GM12878 (cell line): Measurements from ENCODE around the gene STYXL2. TPM values are rescaled to one million over a fixed set of nuclear protein-coding genes. Genes with fewer than 3 reads are reported as not detected.

Experiments used
- ATAC-seq: fragments of 200-7000 bp; cut with Tn5 transposase; 3 replicates; pipeline ENCODE4 v1.9.1; 2020; ENCODE audit warnings: mild to moderate bottlenecking, moderate library complexity
- BruUV-seq: library from RNA; stranded (reverse); fragments of 400-500 nt; replicated peaks from 2 replicates; lab custom pipeline; 2021; lab: Mats Ljungman, UMichigan
- CTCF ChIA-PET: fragments of 300-600 bp; sonication (Branson Sonifier 250); formaldehyde crosslinking; extraction: SDS; loops from one replicate; lab custom pipeline; 2021; ENCODE audit warnings: inconsistent platforms; lab: Yijun Ruan, JAX
- POLR2A ChIA-PET: fragments of 350-600 bp; formaldehyde crosslinking; extraction: SDS; loops from one replicate; lab custom pipeline; 2021; ENCODE audit warnings: inconsistent platforms; lab: Charles Lee
- RAD21 ChIA-PET: fragments of 300-600 bp; sonication (Branson Sonifier 250); formaldehyde crosslinking; loops from one replicate; lab custom pipeline; 2023; ENCODE audit warnings: antibody characterized with exemption; ENCODE audit not compliant: unreplicated experiment; lab: Charles Lee
- SMC1A ChIA-PET: fragments of 300-600 bp; sonication (Branson Sonifier 250); formaldehyde crosslinking; loops from one replicate; lab custom pipeline; 2023; ENCODE audit not compliant: unreplicated experiment, uncharacterized antibody; lab: Charles Lee
- DNase-seq: peaks from one replicate; pipeline ENCODE4 v3.0.0-alpha.2; 2011; ENCODE audit warnings: low read depth, low spot score
- FAIRE-seq: peaks from 3 replicates; lab custom pipeline; 2011; peaks lifted over from hg19 to GRCh38; lab: Jason Lieb, UNC
- H2AFZ ChIP-seq: 2 replicates; pipeline ENCODE4 v1.6.0; 2011; ENCODE audit warnings: low read depth, low read length, control low read depth; ENCODE audit not compliant: control insufficient read depth
- H3K27ac ChIP-seq: 2 replicates; pipeline ENCODE4 v1.5.1; 2011; ENCODE audit warnings: control low read depth; ENCODE audit not compliant: control insufficient read depth, insufficient read depth
- H3K27me3 ChIP-seq, 2 experiments: replicated peaks in 1 of 2; 2 replicates each; pipeline versions ENCODE4 v1.6.0 to v1.6.1; 2011; ENCODE audit warnings: low read length in 1 of 2; ENCODE audit not compliant: control insufficient read depth in 2 of 2, insufficient read depth in 2 of 2
- H3K36me3 ChIP-seq, 2 experiments: 2 replicates each; pipeline ENCODE4 v1.5.1; 2011; ENCODE audit warnings: low read length in 1 of 2; ENCODE audit not compliant: control insufficient read depth in 2 of 2, insufficient read depth in 2 of 2
- H3K4me1 ChIP-seq: 2 replicates; pipeline ENCODE4 v1.6.1; 2011; ENCODE audit warnings: mild to moderate bottlenecking, low read length, moderate library complexity, mixed read lengths; ENCODE audit not compliant: control insufficient read depth, insufficient read depth
- H3K4me2 ChIP-seq: 2 replicates; pipeline ENCODE4 v1.6.0; 2011; ENCODE audit warnings: control low read depth; ENCODE audit not compliant: control insufficient read depth, insufficient read depth
- H3K4me3 ChIP-seq: fragments of 200-600 bp; sonication (generic); 2 replicates; pipeline ENCODE4 v1.5.1; 2016
- H3K79me2 ChIP-seq: 2 replicates; pipeline ENCODE4 v1.6.0; 2011; ENCODE audit warnings: low read length; ENCODE audit not compliant: control insufficient read depth, insufficient read depth
- H3K9ac ChIP-seq: 2 replicates; pipeline ENCODE4 v1.8.0; 2011; ENCODE audit warnings: low read length, control low read depth, mixed read lengths; ENCODE audit not compliant: control insufficient read depth, insufficient read depth
- H3K9me3 ChIP-seq: replicated peaks from 3 replicates; pipeline ENCODE4 v1.5.1; 2011; ENCODE audit warnings: mild to moderate bottlenecking, low read length; ENCODE audit not compliant: control insufficient read depth, insufficient read depth
- H4K20me1 ChIP-seq: 2 replicates; pipeline ENCODE4 v1.6.0; 2011; ENCODE audit not compliant: control insufficient read depth, insufficient read depth
- EZH2 ChIP-seq: IDR thresholded peaks from 2 replicates; pipeline ENCODE4 v1.6.1; 2012; ENCODE audit warnings: low read depth, mild to moderate bottlenecking, control low read depth, inconsistent platforms, low read length, borderline replicate concordance; ENCODE audit not compliant: control insufficient read depth
- WGBS: methylation state at CpG from one replicate; pipeline ENCODE4 v1.1.6; 2016; ENCODE audit warnings: low lambda C conversion rate; ENCODE audit not compliant: insufficient replicate concordance, insufficient coverage; ENCODE audit errors: missing lambda C conversion rate; 5-methylcytosine and 5-hydroxymethylcytosine counted together
- in situ Hi-C: fragments of 300-500 bp; cut with MboI; formaldehyde crosslinking; loops from 9 replicates; pipeline ENCODE4 v1.14.3; 2018; ENCODE audit warnings: mixed read lengths
- intact Hi-C: fragments of 100-400 bp; cut with micrococcal nuclease; formaldehyde crosslinking; loops from one replicate; pipeline ENCODE4 v1.14.2; 2022; ENCODE audit not compliant: unreplicated experiment
- polyA plus RNA-seq, 11 experiments: library from polyadenylated mRNA; depleted of rRNA in 4 of 11; unstranded in 6 of 11; stranded (reverse) in 5 of 11; fragments of >200 nt; fragmentation: Nextera tagmentation in 4 of 11; fragmentation: Illumina TruSeq in 1 of 11; extraction: Ambion mirVana in 4 of 11; extraction: Trizol in 1 of 11; gene quantifications; 1 replicate in 1 of 11; 2 replicates in 10 of 11; pipeline versions ENCODE4 v1.2.1 to v1.2.3, GENCODE V29; 2011 to 2016; ENCODE audit warnings: inconsistent platforms in 2 of 11, missing spikeins in 2 of 11, low read depth in 1 of 11
- total RNA-seq, 4 experiments: library from RNA; depleted of rRNA in 3 of 4; stranded (reverse); fragments of >200 nt in 3 of 4; fragmentation: Illumina TruSeq in 1 of 4; extraction: Trizol in 1 of 4; gene quantifications; 2 replicates each; pipeline versions ENCODE4 v1.2.1 to v1.2.3, GENCODE V29; 2013 to 2021
- TF ChIP-seq, protein P1 (sequence below): fragments of 150-350 bp; IDR thresholded peaks from 2 replicates; pipeline ENCODE4 v1.6.1; 2014; ENCODE audit warnings: mild to moderate bottlenecking, low read depth, low read length

The STYXL2 gene
- total and polyA plus RNA-seq, 10 of the 15 experiments (the other 5 are each of a cell fraction or from before 2014, with no cell fraction given) = under 0.01 to 0.08 (median 0.03) TPM; not detected in 7

DNA sequence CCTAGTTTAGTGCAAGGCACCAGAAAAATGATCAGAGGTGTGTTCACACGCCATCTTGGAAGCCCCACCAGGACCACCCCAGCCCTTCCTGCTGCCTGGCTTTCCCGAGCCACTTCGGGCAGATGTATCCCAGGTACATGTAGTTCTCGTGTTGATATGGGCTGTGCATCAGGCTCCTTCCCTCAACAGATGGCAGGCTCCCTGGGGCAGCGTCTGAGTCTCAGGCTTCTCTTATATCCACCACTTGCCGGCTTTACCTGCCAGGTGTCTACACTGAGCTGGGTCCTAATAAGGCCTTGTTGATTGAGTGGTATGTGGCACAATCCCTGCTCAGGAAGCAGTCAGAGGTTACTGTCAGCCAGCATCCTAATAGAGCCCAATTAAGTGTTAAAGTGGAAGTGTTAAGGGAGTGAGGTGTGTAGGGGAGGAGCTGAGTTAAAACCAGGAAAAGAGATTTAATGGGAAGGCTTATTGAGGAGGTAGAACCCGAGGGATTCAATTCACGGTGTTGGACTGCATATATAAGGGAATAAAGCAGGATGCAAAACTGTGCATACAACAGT lies 12.2 kb upstream of the STYXL2 start (continued):
- TF ChIP-seq, protein P1, sequence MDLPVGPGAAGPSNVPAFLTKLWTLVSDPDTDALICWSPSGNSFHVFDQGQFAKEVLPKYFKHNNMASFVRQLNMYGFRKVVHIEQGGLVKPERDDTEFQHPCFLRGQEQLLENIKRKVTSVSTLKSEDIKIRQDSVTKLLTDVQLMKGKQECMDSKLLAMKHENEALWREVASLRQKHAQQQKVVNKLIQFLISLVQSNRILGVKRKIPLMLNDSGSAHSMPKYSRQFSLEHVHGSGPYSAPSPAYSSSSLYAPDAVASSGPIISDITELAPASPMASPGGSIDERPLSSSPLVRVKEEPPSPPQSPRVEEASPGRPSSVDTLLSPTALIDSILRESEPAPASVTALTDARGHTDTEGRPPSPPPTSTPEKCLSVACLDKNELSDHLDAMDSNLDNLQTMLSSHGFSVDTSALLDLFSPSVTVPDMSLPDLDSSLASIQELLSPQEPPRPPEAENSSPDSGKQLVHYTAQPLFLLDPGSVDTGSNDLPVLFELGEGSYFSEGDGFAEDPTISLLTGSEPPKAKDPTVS = no peak

DNA sequence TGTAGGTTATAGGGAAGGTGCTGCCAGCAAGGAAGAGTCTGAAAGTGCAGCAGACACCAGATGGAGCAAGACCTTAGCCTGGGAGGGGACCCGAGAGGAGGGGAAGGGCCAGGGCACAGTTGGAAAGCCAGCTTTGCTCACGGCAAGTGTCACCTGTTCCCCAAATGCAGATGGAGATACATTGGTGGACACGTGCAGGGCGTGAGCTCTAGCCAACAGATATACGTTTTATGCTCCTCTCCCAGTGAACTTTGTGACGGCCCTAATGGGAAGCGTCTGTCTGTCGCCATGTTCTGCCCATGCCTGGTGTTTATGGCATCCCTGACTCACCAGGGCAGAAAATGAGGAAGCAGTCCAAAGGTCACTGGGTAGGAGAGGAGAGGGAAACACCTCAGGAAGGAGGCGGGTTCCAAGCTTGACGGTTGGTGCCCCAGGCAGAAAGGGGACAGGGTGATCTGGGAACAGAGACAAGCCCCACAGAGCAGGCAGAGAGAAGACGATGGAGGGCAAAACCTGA lies 11.3 kb upstream of the STYXL2 start:
- H3K4me2 ChIP-seq = no peak overlapping the region
- ATAC-seq (no peak), FAIRE-seq (no peak), DNase-seq (no peak)
- H4K20me1 ChIP-seq = no peaks in the 10 kb centered on the region
- H2AFZ ChIP-seq = no peak overlapping the region
- ChIA-PET RAD21 (interaction anchor here (0.6 to 0.8 kb wide), 2 partner anchors 14 to 424 kb away, joined by 3 read pairs; no protein-coding TSS in a partner anchor), SMC1A (interaction anchor here (0.6 to 1.3 kb wide), 3 partner anchors 16 to 507 kb away, joined by 3 read pairs; no protein-coding TSS in a partner anchor), CTCF (interaction anchor here (0.9 kb wide), 1 partner anchor 36 kb away, joined by 4 read pairs; no protein-coding TSS in a partner anchor), POLR2A (no interaction called here)
- no peaks in the 10 kb centered on the region for H3K9me3 ChIP-seq
- no peak overlapping the region for H3K27ac ChIP-seq
- H3K79me2 ChIP-seq = no peaks in the 10 kb centered on the region
- no peak overlapping the region for H3K4me3 ChIP-seq
- WGBS = 46% methylated on average over 11 of the region's 11 CpGs
- no peaks in the 10 kb centered on the region for H3K4me1 ChIP-seq
- intact Hi-C loops = no loop called here
- no peaks in the 10 kb centered on the region for H3K36me3 ChIP-seq
- H3K27me3 ChIP-seq = no peaks in the 10 kb centered on the region
- BruUV-seq = no TSS peak
- in situ Hi-C loops = no loop called here
- no peak for TF ChIP-seq EZH2
- H3K9ac ChIP-seq = no peak overlapping the region
